GM12872 (cell line): ENCODE results near the gene PAM16.

Source experiments
- CTCF ChIP-seq: IDR thresholded peaks from 3 replicates; pipeline ENCODE4 v1.5.1; 2011; ENCODE audit warnings: low read depth, mild to moderate bottlenecking, low read length, moderate library complexity; ENCODE audit not compliant: insufficient read depth

Gene PAM16

DNA sequence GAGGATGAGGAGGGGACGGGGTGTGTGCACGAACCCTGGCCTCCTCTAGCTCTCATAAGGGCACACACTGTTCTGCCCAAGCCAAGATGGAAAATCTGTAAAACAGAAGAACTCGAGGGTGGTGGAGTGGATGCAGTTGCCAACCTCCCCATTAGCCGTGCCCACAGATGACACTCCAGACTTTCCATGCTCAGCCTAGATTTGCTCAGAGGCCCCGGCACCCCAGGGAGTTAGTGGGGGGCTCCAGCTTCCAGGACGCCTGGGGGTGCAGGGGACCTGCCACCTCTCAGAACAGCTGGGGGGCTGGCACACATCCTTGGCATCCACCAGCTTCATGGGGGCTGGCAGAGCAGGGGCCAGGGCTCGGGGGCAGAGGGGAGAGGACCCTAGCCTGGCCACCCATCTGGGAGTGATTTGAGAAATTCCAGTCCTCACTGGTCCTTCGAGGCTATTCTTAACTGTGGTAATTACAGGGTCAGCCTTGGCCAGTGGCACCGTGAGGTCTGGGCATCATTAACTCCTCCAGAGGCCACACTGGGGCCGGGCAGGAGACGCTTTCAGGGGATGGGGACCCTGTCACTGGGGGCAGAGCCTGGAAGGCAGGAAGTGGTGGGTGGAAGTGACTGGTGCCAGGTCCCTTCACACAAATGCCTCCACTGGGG is 34.8 kb upstream of the PAM16 start:
- TF ChIP-seq CTCF: no peak

DNA sequence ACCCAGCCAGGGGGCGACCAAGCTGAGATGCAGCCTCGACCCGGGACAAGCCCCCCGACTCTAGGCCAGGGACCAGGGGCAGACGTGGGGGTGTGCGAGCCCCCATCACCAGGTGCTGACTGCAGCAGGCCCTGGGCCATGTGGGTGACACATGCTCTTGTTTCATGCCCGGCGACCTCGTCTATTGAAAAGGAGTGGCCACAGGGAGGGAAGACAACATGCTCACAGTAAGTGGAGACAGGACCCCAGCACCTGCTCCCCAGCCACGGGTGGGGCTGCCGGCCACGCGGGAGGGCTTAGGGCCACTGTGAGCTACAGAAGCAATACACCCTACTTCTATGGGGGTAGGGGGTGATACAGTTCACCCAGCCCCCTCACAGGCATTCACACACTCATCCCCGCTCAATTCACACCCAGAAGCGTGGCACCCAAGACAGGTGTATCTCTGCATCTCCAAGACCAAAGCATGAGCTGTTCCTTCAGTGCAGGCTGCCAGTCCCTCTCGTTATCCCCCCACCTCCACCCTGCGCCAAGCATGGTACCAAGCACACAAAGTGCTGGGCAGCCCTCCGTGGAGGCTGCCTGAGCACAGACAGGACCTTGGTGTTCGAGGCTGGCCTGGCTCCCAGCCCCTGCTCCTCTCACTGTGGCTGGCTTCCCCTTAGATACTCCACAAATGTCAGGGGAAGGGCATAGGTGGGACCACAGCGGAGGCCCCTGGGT is 34.1 kb upstream of the PAM16 start:
- no peak for TF ChIP-seq CTCF

DNA sequence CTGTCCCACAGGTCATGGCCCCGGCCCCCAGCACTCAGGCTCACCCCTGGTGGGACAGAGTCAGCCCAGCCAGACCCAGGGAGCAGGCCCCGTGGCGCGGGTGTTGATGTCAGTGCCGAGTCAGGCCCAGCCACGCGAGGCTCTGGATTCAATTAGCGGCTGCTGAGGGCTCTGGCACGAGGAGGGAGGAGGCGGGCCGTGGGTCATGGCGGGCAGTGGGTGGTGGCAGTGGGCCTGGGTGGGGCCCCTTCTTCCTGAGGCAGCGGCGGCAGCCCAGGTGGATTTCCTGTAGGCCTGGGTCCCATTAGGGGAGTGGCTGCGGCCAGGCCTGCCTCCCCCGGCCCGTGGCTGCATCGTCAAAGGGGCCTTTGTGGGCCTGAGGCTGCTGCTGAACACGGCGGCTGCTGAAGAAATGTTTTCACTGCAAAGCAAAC is 33.4 kb upstream of the PAM16 start:
- no peak for TF ChIP-seq CTCF

- TF ChIP-seq CTCF: no peak
These were observed 32.7 kb upstream of the PAM16 start for GRCh38 chr16:4383591-4384444.

DNA sequence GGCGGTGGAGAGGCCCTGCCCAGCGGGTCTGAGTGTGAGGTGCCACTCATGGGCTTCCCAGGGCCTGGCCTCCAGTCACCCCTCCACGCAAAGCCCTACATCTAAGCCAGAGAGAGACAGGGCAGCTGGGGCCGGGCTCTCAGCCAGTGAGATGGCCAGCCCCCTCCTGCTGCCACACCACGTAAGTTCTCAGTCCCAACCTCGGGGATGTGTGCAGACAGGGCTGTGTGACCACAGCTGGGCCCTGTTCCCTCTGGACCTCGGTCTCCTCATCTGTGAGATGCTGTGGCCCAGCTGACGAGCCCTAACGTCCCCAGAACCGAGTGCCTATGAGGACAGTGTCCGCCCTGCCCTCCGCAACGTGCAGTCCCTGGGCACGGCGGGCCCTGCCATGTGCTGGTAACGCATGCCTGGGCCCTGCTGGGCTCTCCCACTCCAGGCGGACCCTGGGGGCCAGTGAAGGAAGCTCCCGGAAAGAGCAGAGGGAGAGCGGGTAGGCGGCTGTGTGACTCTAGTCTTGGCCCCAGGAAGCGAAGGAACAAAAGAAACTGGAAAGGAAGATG is 31.8 kb upstream of the PAM16 start:
- no peak for TF ChIP-seq CTCF

DNA sequence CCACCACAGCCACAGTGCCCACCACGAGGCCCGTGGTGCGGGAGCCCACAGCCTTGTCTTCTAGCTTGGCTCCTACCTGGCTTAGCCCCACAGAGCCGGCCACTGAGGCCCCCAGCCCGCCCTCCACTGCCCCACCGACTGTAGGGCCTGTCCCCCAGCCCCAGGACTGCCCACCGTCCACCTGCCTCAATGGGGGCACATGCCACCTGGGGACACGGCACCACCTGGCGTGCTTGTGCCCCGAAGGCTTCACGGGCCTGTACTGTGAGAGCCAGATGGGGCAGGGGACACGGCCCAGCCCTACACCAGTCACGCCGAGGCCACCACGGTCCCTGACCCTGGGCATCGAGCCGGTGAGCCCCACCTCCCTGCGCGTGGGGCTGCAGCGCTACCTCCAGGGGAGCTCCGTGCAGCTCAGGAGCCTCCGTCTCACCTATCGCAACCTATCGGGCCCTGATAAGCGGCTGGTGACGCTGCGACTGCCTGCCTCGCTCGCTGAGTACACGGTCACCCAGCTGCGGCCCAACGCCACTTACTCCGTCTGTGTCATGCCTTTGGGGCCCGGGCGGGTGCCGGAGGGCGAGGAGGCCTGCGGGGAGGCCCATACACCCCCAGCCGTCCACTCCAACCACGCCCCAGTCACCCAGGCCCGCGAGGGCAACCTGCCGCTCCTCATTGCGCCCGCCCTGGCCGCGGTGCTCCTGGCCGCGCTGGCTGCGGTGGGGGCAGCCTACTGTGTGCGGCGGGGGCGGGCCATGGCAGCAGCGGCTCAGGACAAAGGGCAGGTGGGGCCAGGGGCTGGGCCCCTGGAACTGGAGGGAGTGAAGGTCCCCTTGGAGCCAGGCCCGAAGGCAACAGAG is 31.0 kb upstream of the PAM16 start:
- TF ChIP-seq CTCF: no peak
